Hepatocyte (in vitro differentiated cells): ENCODE data around the gene GPR25. TPM values are rescaled to one million over a fixed set of nuclear protein-coding genes. Genes with fewer than 3 reads are reported as not detected.

Source experiments
- DNase-seq: peaks from one replicate; pipeline ENCODE4 v3.0.0-alpha.2; 2016; ENCODE audit warnings: low spot score
- H2AFZ ChIP-seq: fragments of 200-600 bp; sonication (generic); 2 replicates; pipeline ENCODE4 v1.6.0; 2016; ENCODE audit warnings: antibody characterized with exemption, mild to moderate bottlenecking
- H3K27ac ChIP-seq: fragments of 200-600 bp; sonication (generic); 2 replicates; pipeline ENCODE4 v1.5.1; 2016; ENCODE audit warnings: mild to moderate bottlenecking
- H3K27me3 ChIP-seq: fragments of 200-600 bp; sonication (generic); 2 replicates; pipeline ENCODE4 v1.6.1; 2016
- H3K36me3 ChIP-seq: fragments of 200-600 bp; sonication (generic); replicated peaks from 2 replicates; pipeline ENCODE4 v1.5.1; 2016; ENCODE audit warnings: low read depth; ENCODE audit not compliant: insufficient read depth
- H3K4me1 ChIP-seq: fragments of 200-600 bp; sonication (generic); 2 replicates; pipeline ENCODE4 v1.5.1; 2016; ENCODE audit warnings: mild to moderate bottlenecking, moderate library complexity; ENCODE audit not compliant: insufficient read depth
- H3K4me2 ChIP-seq: fragments of 200-600 bp; sonication (generic); 2 replicates; pipeline ENCODE4 v1.6.0; 2016
- H3K4me3 ChIP-seq: fragments of 200-600 bp; sonication (generic); 2 replicates; pipeline ENCODE4 v1.5.1; 2016; ENCODE audit warnings: mild to moderate bottlenecking
- H3K79me2 ChIP-seq: fragments of 200-600 bp; sonication (generic); 2 replicates; pipeline ENCODE4 v1.6.0; 2017; ENCODE audit warnings: mild to moderate bottlenecking
- H3K9me2 ChIP-seq: fragments of 200-600 bp; sonication (generic); replicated peaks from 2 replicates; pipeline ENCODE4 v1.6.0; 2017; ENCODE audit warnings: mild to moderate bottlenecking; ENCODE audit not compliant: insufficient read depth
- H3K9me3 ChIP-seq: fragments of 200-600 bp; sonication (generic); 2 replicates; pipeline ENCODE4 v1.5.1; 2016; ENCODE audit warnings: low read depth, mild to moderate bottlenecking
- H4K20me1 ChIP-seq: fragments of 200-600 bp; sonication (generic); 2 replicates; pipeline ENCODE4 v1.6.0; 2016; ENCODE audit warnings: mild to moderate bottlenecking; ENCODE audit not compliant: insufficient read depth, poor library complexity, severe bottlenecking
- EZH2 ChIP-seq: fragments of 200-600 bp; sonication (generic); IDR thresholded peaks from 2 replicates; pipeline ENCODE4 v1.6.1; 2016; ENCODE audit warnings: antibody characterized with exemption, mild to moderate bottlenecking, borderline replicate concordance
- EZH2phosphoT487 ChIP-seq: fragments of 200-600 bp; sonication (generic); IDR thresholded peaks from one replicate; pipeline ENCODE4 v1.6.1; 2018; ENCODE audit warnings: antibody characterized with exemption, mild to moderate bottlenecking, low read depth, moderate library complexity; ENCODE audit not compliant: unreplicated experiment, severe bottlenecking
- WGBS: methylation state at CpG from one replicate; pipeline ENCODE4 v1.1.6; 2016; ENCODE audit warnings: low lambda C conversion rate; ENCODE audit errors: missing lambda C conversion rate; 5-methylcytosine and 5-hydroxymethylcytosine counted together
- polyA plus RNA-seq: library from polyadenylated mRNA; unstranded; fragments of >200 nt; fragmentation: Nextera tagmentation; extraction: Ambion mirVana; gene quantifications from 2 replicates; pipeline ENCODE4 v1.2.1, GENCODE V29; 2016
- total RNA-seq: library from RNA; depleted of rRNA; stranded (reverse); fragments of >200 nt; gene quantifications from 2 replicates; pipeline ENCODE4 v1.2.3, GENCODE V29; 2014
- TF ChIP-seq, protein P1 (sequence below): fragments of 200-600 bp; sonication (generic); IDR thresholded peaks from 2 replicates; pipeline ENCODE4 v1.5.1; 2016; ENCODE audit warnings: antibody characterized with exemption, mild to moderate bottlenecking; ENCODE audit not compliant: poor library complexity

Gene GPR25
- total and polyA plus RNA-seq, 2 experiments from 2014 or later, result not detected

DNA sequence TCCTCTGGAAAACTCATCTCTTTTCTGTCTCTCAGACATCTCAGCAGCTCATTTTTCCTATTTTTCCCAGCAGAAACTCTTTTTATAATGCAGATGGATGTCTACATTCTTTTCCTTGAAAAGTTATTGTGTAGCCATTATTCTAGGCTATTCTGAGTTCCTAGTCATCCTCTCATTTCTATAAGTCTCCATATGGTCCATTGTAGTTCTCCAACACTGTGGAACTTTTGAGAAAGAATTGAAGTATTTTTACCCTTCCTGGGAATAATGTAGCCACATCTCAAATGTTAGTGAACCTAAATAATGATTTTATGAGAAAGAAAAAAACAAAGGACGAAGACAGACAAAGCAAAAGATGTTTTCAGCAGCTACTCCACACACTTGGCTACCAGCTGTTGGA is 26.4 kb upstream of the GPR25 start:
- Histone ChIP-seq H3K9me2 (no peaks in the 10 kb centered on the region), H3K4me1 (no peaks in the 10 kb centered on the region), H3K79me2 (no peaks in the 10 kb centered on the region), H3K4me2 (no peak overlapping the region), H3K27ac (no peak overlapping the region), H2AFZ (no peak overlapping the region), H3K4me3 (no peak overlapping the region), H4K20me1 (no peaks in the 10 kb centered on the region), H3K27me3 (no peaks in the 10 kb centered on the region), H3K9me3 (no peaks in the 10 kb centered on the region), H3K36me3 (no peaks in the 10 kb centered on the region)
- TF ChIP-seq EZH2phosphoT487, result no peak
- TF ChIP-seq, protein P1, sequence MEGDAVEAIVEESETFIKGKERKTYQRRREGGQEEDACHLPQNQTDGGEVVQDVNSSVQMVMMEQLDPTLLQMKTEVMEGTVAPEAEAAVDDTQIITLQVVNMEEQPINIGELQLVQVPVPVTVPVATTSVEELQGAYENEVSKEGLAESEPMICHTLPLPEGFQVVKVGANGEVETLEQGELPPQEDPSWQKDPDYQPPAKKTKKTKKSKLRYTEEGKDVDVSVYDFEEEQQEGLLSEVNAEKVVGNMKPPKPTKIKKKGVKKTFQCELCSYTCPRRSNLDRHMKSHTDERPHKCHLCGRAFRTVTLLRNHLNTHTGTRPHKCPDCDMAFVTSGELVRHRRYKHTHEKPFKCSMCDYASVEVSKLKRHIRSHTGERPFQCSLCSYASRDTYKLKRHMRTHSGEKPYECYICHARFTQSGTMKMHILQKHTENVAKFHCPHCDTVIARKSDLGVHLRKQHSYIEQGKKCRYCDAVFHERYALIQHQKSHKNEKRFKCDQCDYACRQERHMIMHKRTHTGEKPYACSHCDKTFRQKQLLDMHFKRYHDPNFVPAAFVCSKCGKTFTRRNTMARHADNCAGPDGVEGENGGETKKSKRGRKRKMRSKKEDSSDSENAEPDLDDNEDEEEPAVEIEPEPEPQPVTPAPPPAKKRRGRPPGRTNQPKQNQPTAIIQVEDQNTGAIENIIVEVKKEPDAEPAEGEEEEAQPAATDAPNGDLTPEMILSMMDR, result no peak
- no peak for TF ChIP-seq EZH2
- WGBS, result 87% methylated on average over 1 of the region's 1 CpG
- DNase-seq, result no peak

- H3K79me2 ChIP-seq, result no peaks in the 10 kb centered on the region
- no peaks in the 10 kb centered on the region for H3K27me3 ChIP-seq
- WGBS, result 94% methylated on average over 6 of the region's 6 CpGs
- no peak overlapping the region for H2AFZ ChIP-seq
- H3K4me3 ChIP-seq, result no peak overlapping the region
- no peak for DNase-seq
- no peaks in the 10 kb centered on the region for H3K4me1 ChIP-seq
- H3K9me2 ChIP-seq, result no peaks in the 10 kb centered on the region
- no peak overlapping the region for H3K27ac ChIP-seq
- H4K20me1 ChIP-seq, result no peaks in the 10 kb centered on the region
- H3K9me3 ChIP-seq, result no peaks in the 10 kb centered on the region
- H3K4me2 ChIP-seq, result no peak overlapping the region
- TF ChIP-seq, protein P1, result no peak
- TF ChIP-seq EZH2 (no peak), EZH2phosphoT487 (no peak)
- H3K36me3 ChIP-seq, result peaks cover 4% of the 10 kb centered on the region
Observed at GRCh38 chr1:200849430-200849829, 23.4 kb upstream of the GPR25 start.

- H3K79me2 ChIP-seq, result no peaks in the 10 kb centered on the region
- H3K4me2 ChIP-seq, result no peak overlapping the region
- no peaks in the 10 kb centered on the region for H4K20me1 ChIP-seq
- no peaks in the 10 kb centered on the region for H3K9me3 ChIP-seq
- H3K27me3 ChIP-seq, result no peaks in the 10 kb centered on the region
- H2AFZ ChIP-seq, result no peak overlapping the region
- H3K9me2 ChIP-seq, result no peaks in the 10 kb centered on the region
- no peaks in the 10 kb centered on the region for H3K4me1 ChIP-seq
- H3K36me3 ChIP-seq, result peaks cover 4% of the 10 kb centered on the region
- no peak for DNase-seq
- no peak overlapping the region for H3K27ac ChIP-seq
- no peak overlapping the region for H3K4me3 ChIP-seq
- TF ChIP-seq EZH2 (no peak), EZH2phosphoT487 (no peak)
- TF ChIP-seq, protein P1, result no peak
Observed at GRCh38 chr1:200850554-200850953, 22.2 kb upstream of the GPR25 start.

- no peak overlapping the region for H3K4me3 ChIP-seq
- no peak overlapping the region for H3K4me2 ChIP-seq
- no peaks in the 10 kb centered on the region for H3K27me3 ChIP-seq
- H3K9me2 ChIP-seq, result no peaks in the 10 kb centered on the region
- WGBS, result 93% methylated on average over 2 of the region's 2 CpGs
- DNase-seq, result no peak
- peaks cover 4% of the 10 kb centered on the region for H3K36me3 ChIP-seq
- no peak overlapping the region for H3K27ac ChIP-seq
- no peak overlapping the region for H2AFZ ChIP-seq
- H3K4me1 ChIP-seq, result no peaks in the 10 kb centered on the region
- no peaks in the 10 kb centered on the region for H3K79me2 ChIP-seq
- H4K20me1 ChIP-seq, result no peaks in the 10 kb centered on the region
- TF ChIP-seq, protein P1, result no peak
- H3K9me3 ChIP-seq, result no peaks in the 10 kb centered on the region
Observed at GRCh38 chr1:200856716-200857357, 15.9 kb upstream of the GPR25 start.
